22Rv1 (cell line): ENCODE results near the gene KHDRBS2.

Experiments
- H3K27ac ChIP-seq: fragments of 450-650 bp; 2 replicates; pipeline ENCODE4 v1.5.1; 2017
- ZFX ChIP-seq: fragments of 450-650 bp; IDR thresholded peaks from 2 replicates; pipeline ENCODE4 v1.6.1; 2017; ENCODE audit warnings: antibody characterized with exemption, borderline replicate concordance
- TF ChIP-seq, protein P1 (sequence below): fragments of 450-650 bp; IDR thresholded peaks from 2 replicates; pipeline ENCODE4 v1.5.1; 2017; ENCODE audit warnings: mild to moderate bottlenecking

KHDRBS2 gene

DNA sequence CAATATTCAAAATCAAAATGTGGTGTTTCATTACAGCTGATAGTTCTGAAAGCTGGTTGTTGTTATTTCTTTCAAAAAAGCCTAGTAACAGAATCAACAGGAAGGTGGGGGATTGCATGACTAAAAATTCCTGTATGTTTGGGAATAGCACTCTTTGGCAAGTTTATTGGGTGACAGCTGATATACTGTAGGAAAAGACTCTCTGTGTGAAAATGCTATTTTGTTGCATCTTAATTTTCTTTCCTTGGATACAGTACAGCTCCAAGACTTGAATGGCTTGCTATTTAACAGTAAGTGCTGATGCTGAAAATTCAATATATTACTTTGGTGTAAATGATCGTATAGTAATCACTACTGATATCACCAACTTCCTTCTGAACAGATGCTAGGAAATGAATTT, 336.1 kb downstream of the KHDRBS2 start:
- TF ChIP-seq, protein P1, sequence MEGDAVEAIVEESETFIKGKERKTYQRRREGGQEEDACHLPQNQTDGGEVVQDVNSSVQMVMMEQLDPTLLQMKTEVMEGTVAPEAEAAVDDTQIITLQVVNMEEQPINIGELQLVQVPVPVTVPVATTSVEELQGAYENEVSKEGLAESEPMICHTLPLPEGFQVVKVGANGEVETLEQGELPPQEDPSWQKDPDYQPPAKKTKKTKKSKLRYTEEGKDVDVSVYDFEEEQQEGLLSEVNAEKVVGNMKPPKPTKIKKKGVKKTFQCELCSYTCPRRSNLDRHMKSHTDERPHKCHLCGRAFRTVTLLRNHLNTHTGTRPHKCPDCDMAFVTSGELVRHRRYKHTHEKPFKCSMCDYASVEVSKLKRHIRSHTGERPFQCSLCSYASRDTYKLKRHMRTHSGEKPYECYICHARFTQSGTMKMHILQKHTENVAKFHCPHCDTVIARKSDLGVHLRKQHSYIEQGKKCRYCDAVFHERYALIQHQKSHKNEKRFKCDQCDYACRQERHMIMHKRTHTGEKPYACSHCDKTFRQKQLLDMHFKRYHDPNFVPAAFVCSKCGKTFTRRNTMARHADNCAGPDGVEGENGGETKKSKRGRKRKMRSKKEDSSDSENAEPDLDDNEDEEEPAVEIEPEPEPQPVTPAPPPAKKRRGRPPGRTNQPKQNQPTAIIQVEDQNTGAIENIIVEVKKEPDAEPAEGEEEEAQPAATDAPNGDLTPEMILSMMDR, result no peak
- no peak for TF ChIP-seq ZFX
- no peak overlapping the region for H3K27ac ChIP-seq

DNA sequence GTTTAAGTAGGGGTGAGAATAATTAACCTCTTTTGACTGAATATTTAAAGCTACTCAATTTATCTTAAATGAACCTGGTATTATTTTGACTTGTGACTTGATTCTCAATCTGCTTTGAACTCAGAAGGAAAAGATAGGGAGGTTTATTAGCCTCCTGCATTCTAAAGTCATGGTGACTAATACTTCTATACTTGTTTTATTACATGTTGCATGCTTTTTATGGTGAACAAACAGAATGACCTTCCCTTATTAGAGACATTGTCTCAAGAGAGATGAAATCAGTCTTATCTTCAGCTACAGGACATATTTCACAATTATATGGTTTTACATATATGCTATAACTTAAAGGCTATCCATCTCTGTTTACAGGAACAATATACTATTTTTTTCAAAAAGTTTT, 336.9 kb downstream of the KHDRBS2 start:
- TF ChIP-seq ZFX, result no peak
- TF ChIP-seq, protein P1, result no peak

DNA sequence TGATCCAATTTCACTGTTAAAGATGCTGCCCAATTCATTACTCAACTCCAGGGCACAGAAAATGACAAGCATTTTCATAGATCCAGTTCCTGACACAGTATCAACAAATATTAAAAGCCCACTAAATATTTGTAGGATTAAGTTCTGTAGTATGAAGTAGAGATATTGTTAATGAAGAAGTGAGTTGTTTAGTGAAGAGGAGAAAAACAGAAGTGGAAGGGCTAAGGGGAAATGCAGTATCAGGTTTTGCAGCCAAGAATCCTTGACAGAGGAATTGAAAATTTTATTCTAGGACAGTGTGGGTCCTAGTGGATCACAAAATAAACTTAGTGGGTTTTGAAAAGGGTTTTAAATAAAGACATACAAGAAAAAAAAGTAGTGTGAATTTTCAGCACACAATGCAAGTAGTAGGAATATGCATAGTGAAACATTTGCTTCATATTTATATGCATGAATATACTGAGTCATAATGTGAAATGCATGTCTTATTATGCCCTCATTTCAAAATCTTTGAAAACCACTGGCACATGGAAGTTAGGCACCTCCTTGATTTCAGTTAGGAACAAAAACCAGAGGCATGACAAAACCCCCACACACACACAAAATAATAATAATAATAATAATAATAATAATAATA, 338.6 kb downstream of the KHDRBS2 start:
- TF ChIP-seq ZFX, result no peak
- TF ChIP-seq, protein P1, result no peak

More for the DNA sequence above, 336.9 kb downstream of the KHDRBS2 start:
- H3K27ac ChIP-seq, result no peak overlapping the region

GRCh38 chr6:61940919-61941318, 345.1 kb downstream of the KHDRBS2 start:
- no peak for TF ChIP-seq ZFX
- TF ChIP-seq, protein P1, result no peak

More for the DNA sequence above, 338.6 kb downstream of the KHDRBS2 start:
- no peak overlapping the region for H3K27ac ChIP-seq

GRCh38 chr6:61935242-61935846, 350.7 kb downstream of the KHDRBS2 start:
- TF ChIP-seq ZFX, result no peak
- TF ChIP-seq, protein P1, result no peak
- H3K27ac ChIP-seq, result no peak overlapping the region

More at GRCh38 chr6:61940919-61941318, 345.1 kb downstream of the KHDRBS2 start:
- no peak overlapping the region for H3K27ac ChIP-seq

DNA sequence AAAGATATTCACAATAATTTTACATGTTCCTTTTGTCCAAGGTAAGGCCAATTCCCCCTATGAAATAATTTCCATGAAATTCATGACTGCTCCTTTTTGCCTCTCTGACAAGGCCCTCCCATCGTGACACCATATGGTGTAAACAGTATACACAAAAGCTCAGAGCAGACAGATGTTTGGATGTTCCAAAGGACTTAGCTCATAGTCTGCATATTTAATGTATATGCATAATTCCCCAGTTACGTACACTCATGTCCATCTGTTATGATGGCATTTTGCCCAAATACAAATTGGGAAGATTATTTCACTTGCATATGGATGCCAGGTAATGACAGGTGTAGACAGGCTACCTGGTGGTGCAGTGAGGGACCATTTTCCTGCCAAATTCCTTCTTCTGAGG, 376.5 kb downstream of the KHDRBS2 start:
- H3K27ac ChIP-seq, result no peak overlapping the region
- TF ChIP-seq, protein P1, result no peak
- TF ChIP-seq ZFX, result no peak

DNA sequence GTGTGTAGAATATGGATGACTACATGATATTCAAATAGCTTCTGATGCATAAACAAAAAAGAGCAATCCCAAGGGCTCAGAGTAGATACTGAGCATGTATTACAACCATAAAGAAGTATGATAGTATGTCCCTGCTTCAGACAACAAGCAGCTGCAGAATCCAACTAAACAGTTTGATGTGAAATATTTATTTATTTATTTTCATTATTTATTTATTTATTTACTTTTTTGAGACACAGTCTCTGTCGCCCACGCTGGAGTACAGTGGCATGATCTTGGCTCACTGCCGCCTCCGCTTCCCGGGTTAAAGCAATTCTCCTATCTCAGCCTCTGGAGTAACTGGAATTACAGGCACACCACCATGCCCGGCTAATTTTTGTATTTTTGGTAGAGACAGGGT, 384.3 kb downstream of the KHDRBS2 start:
- no peak overlapping the region for H3K27ac ChIP-seq
- TF ChIP-seq, protein P1, result no peak
- TF ChIP-seq ZFX, result no peak
